Prostate gland (tissue), 2 donors: ENCODE results near the gene FAM3B.

Experiments used
- POLR2A ChIP-seq: fragments of 450-650 bp; IDR thresholded peaks from one replicate; pipeline ENCODE4 v1.6.1; 2016; ENCODE audit warnings: antibody characterized with exemption, mild to moderate bottlenecking
- POLR2AphosphoS5 ChIP-seq: sonication (generic); formaldehyde crosslinking; IDR thresholded peaks from one replicate; pipeline ENCODE4 v1.6.1; 2017; ENCODE audit warnings: antibody characterized with exemption
- TF ChIP-seq, protein P1 (sequence below), 4 experiments: fragments of 200-600 bp in 2 of 4; fragments of 450-650 bp in 2 of 4; sonication (generic) in 2 of 4; IDR thresholded peaks; 1 replicate in 3 of 4; 2 replicates in 1 of 4; pipeline ENCODE4 v1.5.1; 2016 to 2019; ENCODE audit warnings: antibody characterized with exemption in 4 of 4, mild to moderate bottlenecking in 2 of 4, moderate library complexity in 2 of 4

DNA sequence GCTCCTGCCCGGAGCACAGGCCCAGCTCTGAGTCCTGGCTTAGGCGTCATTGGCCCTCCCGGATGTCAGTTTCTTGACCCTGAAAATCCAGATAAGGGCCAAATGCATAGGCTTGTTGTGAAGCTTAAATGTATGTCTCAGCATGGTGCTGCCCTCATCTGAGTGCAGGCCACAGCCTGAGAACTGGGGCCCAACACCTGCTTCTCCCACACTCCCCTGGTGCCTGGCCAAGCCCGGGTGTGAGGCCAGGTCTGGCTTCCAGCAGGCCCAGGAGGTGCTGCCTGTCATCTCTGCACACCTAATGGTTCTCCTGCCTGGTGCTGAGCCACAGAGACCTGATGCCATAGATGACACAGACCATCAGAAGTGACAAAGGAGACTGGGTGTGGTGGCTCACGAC is 59.3 kb downstream of the FAM3B start:
- TF ChIP-seq, protein P1, sequence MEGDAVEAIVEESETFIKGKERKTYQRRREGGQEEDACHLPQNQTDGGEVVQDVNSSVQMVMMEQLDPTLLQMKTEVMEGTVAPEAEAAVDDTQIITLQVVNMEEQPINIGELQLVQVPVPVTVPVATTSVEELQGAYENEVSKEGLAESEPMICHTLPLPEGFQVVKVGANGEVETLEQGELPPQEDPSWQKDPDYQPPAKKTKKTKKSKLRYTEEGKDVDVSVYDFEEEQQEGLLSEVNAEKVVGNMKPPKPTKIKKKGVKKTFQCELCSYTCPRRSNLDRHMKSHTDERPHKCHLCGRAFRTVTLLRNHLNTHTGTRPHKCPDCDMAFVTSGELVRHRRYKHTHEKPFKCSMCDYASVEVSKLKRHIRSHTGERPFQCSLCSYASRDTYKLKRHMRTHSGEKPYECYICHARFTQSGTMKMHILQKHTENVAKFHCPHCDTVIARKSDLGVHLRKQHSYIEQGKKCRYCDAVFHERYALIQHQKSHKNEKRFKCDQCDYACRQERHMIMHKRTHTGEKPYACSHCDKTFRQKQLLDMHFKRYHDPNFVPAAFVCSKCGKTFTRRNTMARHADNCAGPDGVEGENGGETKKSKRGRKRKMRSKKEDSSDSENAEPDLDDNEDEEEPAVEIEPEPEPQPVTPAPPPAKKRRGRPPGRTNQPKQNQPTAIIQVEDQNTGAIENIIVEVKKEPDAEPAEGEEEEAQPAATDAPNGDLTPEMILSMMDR (IDR thresholded peaks at IDR 0.05): no peak
- no peak for TF ChIP-seq POLR2AphosphoS5
- TF ChIP-seq POLR2A: no peak
